ENCODE results near the gene LIMK2.
A peak's percentile ranks its signal among the peaks of the same experiment; 100 is the strongest.
"Not testable (repeated sequence)": the region's sequence is repeated elsewhere in the genome, so short reads cannot be mapped to it uniquely, and the experiment has no call there.

Gene LIMK2

DNA sequence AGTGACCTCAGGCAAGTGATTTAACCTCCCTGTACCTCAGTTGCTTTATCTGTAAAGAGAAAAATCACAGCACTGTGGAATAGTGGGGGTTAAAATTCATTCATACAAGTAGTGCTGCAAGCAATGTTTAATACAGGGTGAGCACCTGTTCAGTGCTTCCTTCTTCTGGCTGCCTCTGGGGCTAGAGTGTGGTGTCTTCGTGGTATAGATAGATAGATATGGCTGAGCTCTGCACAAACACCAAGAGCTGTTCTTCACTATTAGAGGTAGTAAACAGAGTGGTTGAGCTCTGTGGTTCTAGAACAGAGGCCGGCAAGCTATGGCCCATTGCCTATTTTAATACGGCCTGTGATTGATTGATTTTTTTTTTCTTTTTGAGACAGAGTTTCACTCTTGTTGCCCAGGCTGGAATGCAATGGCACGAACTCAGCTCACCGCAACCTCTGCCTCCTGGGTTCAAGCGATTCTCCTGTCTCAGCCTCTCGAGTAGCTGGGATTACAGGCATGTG is 32.9 kb downstream of the LIMK2 start:
- TF ChIP-seq, protein P1, sequence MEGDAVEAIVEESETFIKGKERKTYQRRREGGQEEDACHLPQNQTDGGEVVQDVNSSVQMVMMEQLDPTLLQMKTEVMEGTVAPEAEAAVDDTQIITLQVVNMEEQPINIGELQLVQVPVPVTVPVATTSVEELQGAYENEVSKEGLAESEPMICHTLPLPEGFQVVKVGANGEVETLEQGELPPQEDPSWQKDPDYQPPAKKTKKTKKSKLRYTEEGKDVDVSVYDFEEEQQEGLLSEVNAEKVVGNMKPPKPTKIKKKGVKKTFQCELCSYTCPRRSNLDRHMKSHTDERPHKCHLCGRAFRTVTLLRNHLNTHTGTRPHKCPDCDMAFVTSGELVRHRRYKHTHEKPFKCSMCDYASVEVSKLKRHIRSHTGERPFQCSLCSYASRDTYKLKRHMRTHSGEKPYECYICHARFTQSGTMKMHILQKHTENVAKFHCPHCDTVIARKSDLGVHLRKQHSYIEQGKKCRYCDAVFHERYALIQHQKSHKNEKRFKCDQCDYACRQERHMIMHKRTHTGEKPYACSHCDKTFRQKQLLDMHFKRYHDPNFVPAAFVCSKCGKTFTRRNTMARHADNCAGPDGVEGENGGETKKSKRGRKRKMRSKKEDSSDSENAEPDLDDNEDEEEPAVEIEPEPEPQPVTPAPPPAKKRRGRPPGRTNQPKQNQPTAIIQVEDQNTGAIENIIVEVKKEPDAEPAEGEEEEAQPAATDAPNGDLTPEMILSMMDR (IDR thresholded peaks at IDR 0.05; ENCODE audit: low read depth, low read length): no peak
- no peak overlapping the region for H3K4me3 ChIP-seq (replicated peaks in 1 of 2; ENCODE audit: low read depth in 2 of 2, low read length in 2 of 2)
- no peak for DNase-seq (ENCODE audit: low read depth in 2 of 2)

DNA sequence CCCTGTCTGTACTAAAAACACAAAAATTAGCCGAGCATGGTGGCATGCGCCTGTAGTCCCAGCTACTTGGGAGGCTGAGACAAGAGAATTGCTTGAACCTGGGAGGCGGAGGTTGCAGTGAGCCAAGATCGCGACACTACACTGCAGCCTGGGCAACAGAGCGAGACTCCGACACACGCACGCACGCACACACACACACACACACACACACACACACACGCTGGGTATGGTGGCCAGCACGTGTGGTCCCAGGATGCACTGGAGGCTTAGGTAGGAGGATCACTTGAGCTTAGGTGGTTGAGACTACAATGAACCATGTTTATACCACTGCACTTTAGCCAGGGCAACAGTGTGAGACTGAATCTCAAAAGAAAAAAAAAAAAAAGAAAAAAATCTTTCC is 33.9 kb downstream of the LIMK2 start:
- not testable (repeated sequence) for H3K4me3 ChIP-seq (replicated peaks in 1 of 2; ENCODE audit: low read depth in 2 of 2, low read length in 2 of 2); DNase-seq (ENCODE audit: low read depth in 2 of 2)

- no peak for DNase-seq (ENCODE audit: low read depth in 2 of 2)
- TF ChIP-seq, protein P1 (IDR thresholded peaks at IDR 0.05; ENCODE audit: low read depth, low read length): no peak
- no peak overlapping the region for H3K4me3 ChIP-seq (replicated peaks in 1 of 2; ENCODE audit: low read depth in 2 of 2, low read length in 2 of 2)
Measured at GRCh38 chr22:31246687-31247086, 34.6 kb downstream of the LIMK2 start.

DNA sequence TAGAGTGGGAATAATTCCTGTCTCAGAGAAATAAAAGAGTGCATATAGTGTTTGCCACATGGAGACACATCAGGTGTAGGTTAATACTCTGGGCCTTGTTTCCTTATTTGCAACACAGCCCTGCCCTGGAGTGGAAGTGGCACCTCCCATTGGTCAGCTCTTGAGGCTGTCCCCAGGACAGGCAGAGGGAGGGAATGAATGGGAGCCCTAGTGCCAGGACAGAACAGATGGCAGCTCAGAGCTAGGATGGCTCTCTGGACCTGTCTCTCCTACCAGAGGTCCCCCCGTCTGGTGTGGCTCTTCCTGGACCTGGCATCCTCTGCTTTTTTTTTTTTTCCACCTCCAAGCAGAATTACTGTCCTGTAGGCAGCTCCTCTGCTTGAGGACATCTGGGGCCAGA is 35.6 kb downstream of the LIMK2 start:
- H3K4me3 ChIP-seq (replicated peaks in 1 of 2; ENCODE audit: low read depth in 2 of 2, low read length in 2 of 2): peak overlapping the region; percentile 62 to 71
- TF ChIP-seq, protein P1 (IDR thresholded peaks at IDR 0.05; ENCODE audit: low read depth, low read length): no peak
- no peak for DNase-seq (ENCODE audit: low read depth in 2 of 2)

GRCh38 chr22:31248138-31248745 is 36.1 kb downstream of the LIMK2 start:
- DNase-seq (ENCODE audit: low read depth in 2 of 2): peak; percentile 93
- TF ChIP-seq, protein P1 (IDR thresholded peaks at IDR 0.05; ENCODE audit: low read depth, low read length): no peak
- peak overlapping the region; percentile 62 to 71 for H3K4me3 ChIP-seq (replicated peaks in 1 of 2; ENCODE audit: low read depth in 2 of 2, low read length in 2 of 2)

- peak in 1 of 2 donors; percentile 32 for DNase-seq (ENCODE audit: low read depth in 2 of 2)
- TF ChIP-seq, protein P1 (IDR thresholded peaks at IDR 0.05; ENCODE audit: low read depth, low read length): no peak
- peak overlapping the region; percentile 62 to 71 for H3K4me3 ChIP-seq (replicated peaks in 1 of 2; ENCODE audit: low read depth in 2 of 2, low read length in 2 of 2)
Measured at GRCh38 chr22:31248965-31249958, 37.2 kb downstream of the LIMK2 start.
